Neural crest cell (in vitro differentiated cells): ENCODE measurements around the gene MAML3. TPM values are rescaled to one million over a fixed set of nuclear protein-coding genes. Genes with fewer than 3 reads are reported as not detected.
A peak's percentile ranks its signal among the peaks of the same experiment; 100 is the strongest.

Experiments
- DNase-seq: peaks from one replicate; pipeline ENCODE4 v3.0.0; 2021; ENCODE audit warnings: low read depth, mixed read lengths, low spot score
- H3K27ac Mint-ChIP-seq: one replicate; pipeline ENCODE4 v1.8.0; 2021; ENCODE audit warnings: mild to moderate bottlenecking, mixed read lengths; ENCODE audit not compliant: unreplicated experiment
- H3K27me3 Mint-ChIP-seq: 2 replicates; pipeline ENCODE4 v1.8.0; 2021; ENCODE audit warnings: low read depth, mild to moderate bottlenecking, mixed read lengths
- H3K36me3 Mint-ChIP-seq: 2 replicates; pipeline ENCODE4 v1.8.0; 2021; ENCODE audit warnings: low read depth, mild to moderate bottlenecking, mixed read lengths
- H3K4me1 Mint-ChIP-seq: 2 replicates; pipeline ENCODE4 v1.8.0; 2021; ENCODE audit warnings: mixed read lengths
- H3K4me3 Mint-ChIP-seq: one replicate; pipeline ENCODE4 v1.8.0; 2021; ENCODE audit warnings: mild to moderate bottlenecking, mixed read lengths
- H3K9me3 Mint-ChIP-seq: 2 replicates; pipeline ENCODE4 v1.8.0; 2021; ENCODE audit warnings: mixed read lengths
- total RNA-seq: library from RNA; stranded (reverse); gene quantifications from 2 replicates; pipeline ENCODE4 v1.2.1, GENCODE V29; 2021
- TF ChIP-seq, protein P1 (sequence below): fragments of 200-600 bp; sonication (generic); conservative IDR thresholded peaks from 2 replicates; pipeline ENCODE4 v1.5.0; 2021; ENCODE audit warnings: antibody characterized with exemption, mild to moderate bottlenecking

MAML3 gene
- total RNA-seq, 1 donor from 2014 or later: 21.8 TPM

- no peak for DNase-seq
- no peaks in the 10 kb centered on the region for H3K9me3 Mint-ChIP-seq
- H3K36me3 Mint-ChIP-seq: peaks cover 11% of the 10 kb centered on the region
- TF ChIP-seq, protein P1, sequence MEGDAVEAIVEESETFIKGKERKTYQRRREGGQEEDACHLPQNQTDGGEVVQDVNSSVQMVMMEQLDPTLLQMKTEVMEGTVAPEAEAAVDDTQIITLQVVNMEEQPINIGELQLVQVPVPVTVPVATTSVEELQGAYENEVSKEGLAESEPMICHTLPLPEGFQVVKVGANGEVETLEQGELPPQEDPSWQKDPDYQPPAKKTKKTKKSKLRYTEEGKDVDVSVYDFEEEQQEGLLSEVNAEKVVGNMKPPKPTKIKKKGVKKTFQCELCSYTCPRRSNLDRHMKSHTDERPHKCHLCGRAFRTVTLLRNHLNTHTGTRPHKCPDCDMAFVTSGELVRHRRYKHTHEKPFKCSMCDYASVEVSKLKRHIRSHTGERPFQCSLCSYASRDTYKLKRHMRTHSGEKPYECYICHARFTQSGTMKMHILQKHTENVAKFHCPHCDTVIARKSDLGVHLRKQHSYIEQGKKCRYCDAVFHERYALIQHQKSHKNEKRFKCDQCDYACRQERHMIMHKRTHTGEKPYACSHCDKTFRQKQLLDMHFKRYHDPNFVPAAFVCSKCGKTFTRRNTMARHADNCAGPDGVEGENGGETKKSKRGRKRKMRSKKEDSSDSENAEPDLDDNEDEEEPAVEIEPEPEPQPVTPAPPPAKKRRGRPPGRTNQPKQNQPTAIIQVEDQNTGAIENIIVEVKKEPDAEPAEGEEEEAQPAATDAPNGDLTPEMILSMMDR: no peak
- no peak overlapping the region for H3K4me3 Mint-ChIP-seq
- peak overlapping the region; percentile 87 for H3K27ac Mint-ChIP-seq
- H3K27me3 Mint-ChIP-seq: no peaks in the 10 kb centered on the region
- peaks cover 30% of the 10 kb centered on the region for H3K4me1 Mint-ChIP-seq
These were observed 18.4 kb downstream of the MAML3 start for GRCh38 chr4:140135529-140136088.

- Mint-ChIP-seq H3K4me1 (peaks cover 30% of the 10 kb centered on the region), H3K27ac (no peak overlapping the region), H3K4me3 (no peak overlapping the region)
These were observed 19.1 kb downstream of the MAML3 start for GRCh38 chr4:140134746-140135425.

GRCh38 chr4:140133576-140133975 lies 20.4 kb downstream of the MAML3 start:
- H3K4me3 Mint-ChIP-seq: no peak overlapping the region
- H3K36me3 Mint-ChIP-seq: peaks cover 11% of the 10 kb centered on the region
- H3K4me1 Mint-ChIP-seq: peaks cover 30% of the 10 kb centered on the region
- TF ChIP-seq, protein P1: no peak
- no peak overlapping the region for H3K27ac Mint-ChIP-seq
- DNase-seq: no peak
- no peaks in the 10 kb centered on the region for H3K9me3 Mint-ChIP-seq
- no peaks in the 10 kb centered on the region for H3K27me3 Mint-ChIP-seq

More at GRCh38 chr4:140134746-140135425, 19.1 kb downstream of the MAML3 start:
- H3K9me3 Mint-ChIP-seq: no peaks in the 10 kb centered on the region
- DNase-seq: no peak
- TF ChIP-seq, protein P1: no peak
- H3K36me3 Mint-ChIP-seq: peaks cover 11% of the 10 kb centered on the region
- H3K27me3 Mint-ChIP-seq: no peaks in the 10 kb centered on the region

DNA sequence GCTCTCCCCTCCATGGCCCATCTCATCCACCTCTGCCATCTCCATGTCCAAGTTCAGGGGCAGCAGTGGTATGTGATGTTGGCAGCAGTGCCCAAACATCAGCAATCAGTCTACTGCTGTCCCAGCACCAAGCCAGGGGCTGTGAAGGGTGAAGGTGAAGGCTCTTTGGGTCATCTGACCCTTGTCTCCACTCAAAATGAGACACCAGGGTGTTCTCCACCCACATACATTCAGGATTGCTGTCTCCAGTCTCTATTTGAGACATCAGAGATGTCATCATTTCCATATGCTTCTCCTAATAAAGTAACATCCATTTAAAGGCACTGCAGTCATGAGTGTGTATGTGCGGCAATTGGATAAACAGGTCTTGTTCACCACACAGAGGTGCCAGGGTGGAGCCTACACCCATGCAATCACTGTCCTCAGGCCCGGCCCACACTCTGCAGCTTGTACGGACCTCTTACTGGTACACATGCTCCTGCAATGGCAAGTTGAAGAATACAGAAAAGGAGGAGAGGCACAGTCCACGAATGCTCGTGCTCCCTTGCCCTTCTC lies 22.2 kb downstream of the MAML3 start:
- H3K27ac Mint-ChIP-seq: no peak overlapping the region
- H3K9me3 Mint-ChIP-seq: no peaks in the 10 kb centered on the region
- no peak overlapping the region for H3K4me3 Mint-ChIP-seq
- TF ChIP-seq, protein P1: no peak
- H3K27me3 Mint-ChIP-seq: no peaks in the 10 kb centered on the region
- no peak for DNase-seq
- peaks cover 2% of the 10 kb centered on the region for H3K36me3 Mint-ChIP-seq
- H3K4me1 Mint-ChIP-seq: peaks cover 16% of the 10 kb centered on the region

DNA sequence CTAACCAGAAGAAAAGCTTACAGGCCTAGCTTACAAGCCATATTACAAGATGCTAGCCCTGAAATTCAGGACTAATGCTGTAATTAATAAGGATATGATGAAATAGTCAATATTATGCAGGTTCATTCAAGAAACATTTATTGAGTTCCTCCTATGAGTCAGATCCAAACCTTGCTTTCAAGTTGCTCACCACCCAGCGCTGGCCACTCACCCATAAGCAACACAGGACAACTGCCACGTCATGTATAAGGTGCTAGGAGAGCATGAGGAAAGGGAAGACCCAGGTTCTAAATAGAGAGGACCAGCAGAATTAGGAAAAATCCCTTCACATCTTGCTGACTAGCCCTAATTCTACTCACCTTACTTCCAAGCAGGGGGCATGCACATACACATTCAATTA lies 23.3 kb downstream of the MAML3 start:
- no peak overlapping the region for H3K4me3 Mint-ChIP-seq
- DNase-seq: no peak
- H3K9me3 Mint-ChIP-seq: no peaks in the 10 kb centered on the region
- TF ChIP-seq, protein P1: no peak
- peaks cover 12% of the 10 kb centered on the region for H3K4me1 Mint-ChIP-seq
- H3K27ac Mint-ChIP-seq: no peak overlapping the region
- H3K36me3 Mint-ChIP-seq: peaks cover 2% of the 10 kb centered on the region
- no peaks in the 10 kb centered on the region for H3K27me3 Mint-ChIP-seq
